Liver (tissue), 3 donors: ENCODE measurements around the gene BRD4.
A peak's percentile ranks its signal among the peaks of the same experiment; 100 is the strongest.

Experiments used
- EGR1 ChIP-seq, 2 donors: IDR thresholded peaks; 2 replicates each; pipeline ENCODE4 v1.6.1; 2016 to 2018; ENCODE audit warnings: antibody characterized with exemption in 2 of 2, low read depth in 2 of 2
- HNF4A ChIP-seq, 2 donors: conservative IDR thresholded peaks; 2 replicates each; pipeline ENCODE4 v1.6.1; 2016; ENCODE audit warnings: antibody characterized with exemption in 2 of 2, mild to moderate bottlenecking in 2 of 2
- JUND ChIP-seq, 2 donors: IDR thresholded peaks; 2 replicates each; pipeline ENCODE4 v1.6.1; 2016; ENCODE audit warnings: antibody characterized with exemption in 2 of 2
- RAD21 ChIP-seq, 2 donors: IDR thresholded peaks; 2 replicates each; pipeline ENCODE4 v1.6.1; 2016; ENCODE audit warnings: antibody characterized with exemption in 2 of 2, mild to moderate bottlenecking in 2 of 2
- SP1 ChIP-seq: IDR thresholded peaks from 2 replicates; pipeline ENCODE4 v1.6.1; 2018; ENCODE audit warnings: antibody characterized with exemption, mild to moderate bottlenecking
- TF ChIP-seq, protein P1 (sequence below): fragments of 150-350 bp; IDR thresholded peaks from 2 replicates; pipeline ENCODE4 v1.5.1; 2017; ENCODE audit warnings: improper control_type of control experiment, low read depth, low read length; ENCODE audit not compliant: missing input control
- TF ChIP-seq, protein P2 (sequence below): IDR thresholded peaks from 2 replicates; pipeline ENCODE4 v1.6.1; 2016; ENCODE audit warnings: antibody characterized with exemption
- TF ChIP-seq, protein P3 (sequence below): IDR thresholded peaks from 2 replicates; pipeline ENCODE4 v1.6.1; 2016; ENCODE audit warnings: antibody characterized with exemption
- donor health status: healthy.
- donor health status: healthy.

DNA sequence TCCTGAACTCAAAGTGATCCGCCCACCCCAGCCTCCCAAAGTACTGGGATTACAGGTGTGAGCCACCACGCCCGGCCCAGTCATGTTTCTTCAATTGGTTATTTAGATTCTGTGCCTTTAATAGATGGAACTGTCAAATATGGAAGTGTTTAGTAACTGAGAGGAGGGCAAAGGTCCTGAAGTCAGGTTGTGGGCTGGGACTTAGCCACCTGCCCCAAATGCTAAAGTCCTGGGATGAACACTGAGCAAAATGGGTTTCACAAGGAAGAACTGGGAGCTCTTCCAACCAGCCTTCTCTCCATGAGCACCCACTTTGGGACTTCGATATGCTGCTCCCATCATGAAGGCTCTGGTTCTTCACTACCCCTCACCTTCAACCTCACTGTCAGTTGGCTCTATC, 25.6 kb upstream of the BRD4 start:
- TF ChIP-seq, protein P1, sequence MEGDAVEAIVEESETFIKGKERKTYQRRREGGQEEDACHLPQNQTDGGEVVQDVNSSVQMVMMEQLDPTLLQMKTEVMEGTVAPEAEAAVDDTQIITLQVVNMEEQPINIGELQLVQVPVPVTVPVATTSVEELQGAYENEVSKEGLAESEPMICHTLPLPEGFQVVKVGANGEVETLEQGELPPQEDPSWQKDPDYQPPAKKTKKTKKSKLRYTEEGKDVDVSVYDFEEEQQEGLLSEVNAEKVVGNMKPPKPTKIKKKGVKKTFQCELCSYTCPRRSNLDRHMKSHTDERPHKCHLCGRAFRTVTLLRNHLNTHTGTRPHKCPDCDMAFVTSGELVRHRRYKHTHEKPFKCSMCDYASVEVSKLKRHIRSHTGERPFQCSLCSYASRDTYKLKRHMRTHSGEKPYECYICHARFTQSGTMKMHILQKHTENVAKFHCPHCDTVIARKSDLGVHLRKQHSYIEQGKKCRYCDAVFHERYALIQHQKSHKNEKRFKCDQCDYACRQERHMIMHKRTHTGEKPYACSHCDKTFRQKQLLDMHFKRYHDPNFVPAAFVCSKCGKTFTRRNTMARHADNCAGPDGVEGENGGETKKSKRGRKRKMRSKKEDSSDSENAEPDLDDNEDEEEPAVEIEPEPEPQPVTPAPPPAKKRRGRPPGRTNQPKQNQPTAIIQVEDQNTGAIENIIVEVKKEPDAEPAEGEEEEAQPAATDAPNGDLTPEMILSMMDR = no peak
- TF ChIP-seq, protein P2, sequence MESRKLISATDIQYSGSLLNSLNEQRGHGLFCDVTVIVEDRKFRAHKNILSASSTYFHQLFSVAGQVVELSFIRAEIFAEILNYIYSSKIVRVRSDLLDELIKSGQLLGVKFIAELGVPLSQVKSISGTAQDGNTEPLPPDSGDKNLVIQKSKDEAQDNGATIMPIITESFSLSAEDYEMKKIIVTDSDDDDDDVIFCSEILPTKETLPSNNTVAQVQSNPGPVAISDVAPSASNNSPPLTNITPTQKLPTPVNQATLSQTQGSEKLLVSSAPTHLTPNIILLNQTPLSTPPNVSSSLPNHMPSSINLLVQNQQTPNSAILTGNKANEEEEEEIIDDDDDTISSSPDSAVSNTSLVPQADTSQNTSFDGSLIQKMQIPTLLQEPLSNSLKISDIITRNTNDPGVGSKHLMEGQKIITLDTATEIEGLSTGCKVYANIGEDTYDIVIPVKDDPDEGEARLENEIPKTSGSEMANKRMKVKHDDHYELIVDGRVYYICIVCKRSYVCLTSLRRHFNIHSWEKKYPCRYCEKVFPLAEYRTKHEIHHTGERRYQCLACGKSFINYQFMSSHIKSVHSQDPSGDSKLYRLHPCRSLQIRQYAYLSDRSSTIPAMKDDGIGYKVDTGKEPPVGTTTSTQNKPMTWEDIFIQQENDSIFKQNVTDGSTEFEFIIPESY = peak; percentile 86
- TF ChIP-seq HNF4A (conservative IDR thresholded peaks at IDR 0.05) (peak; percentile 98 to 99), EGR1 (IDR thresholded peaks at IDR 0.05; ENCODE audit: low read depth in 2 of 2) (peak in 1 of 2 donors; percentile 81), JUND (IDR thresholded peaks at IDR 0.05) (peak; percentile 34 to 86), SP1 (peak; percentile 93), RAD21 (IDR thresholded peaks at IDR 0.05) (peak; percentile 57 to 58)
- TF ChIP-seq, protein P3, sequence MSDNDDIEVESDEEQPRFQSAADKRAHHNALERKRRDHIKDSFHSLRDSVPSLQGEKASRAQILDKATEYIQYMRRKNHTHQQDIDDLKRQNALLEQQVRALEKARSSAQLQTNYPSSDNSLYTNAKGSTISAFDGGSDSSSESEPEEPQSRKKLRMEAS = peak; percentile 97
